OCI-LY3 (cell line): ENCODE data around the gene SSR3.

Experiments used
- CTCF ChIP-seq: fragments of 200-600, 300-600 bp; sonication (generic); IDR thresholded peaks from 2 replicates; pipeline ENCODE4 v1.5.1; 2014; ENCODE audit warnings: antibody characterized with exemption, low read length, low read depth
- EZH2phosphoT487 ChIP-seq: fragments of 200-600 bp; shearing (Covaris generic); IDR thresholded peaks from 2 replicates; pipeline ENCODE4 v1.6.1; 2018; ENCODE audit warnings: antibody characterized with exemption, mixed run types, low read depth

- TF ChIP-seq CTCF (no peak), EZH2phosphoT487 (no peak)
Measured at GRCh38 chr3:156516284-156516683, 38.6 kb downstream of the SSR3 start.
